Loucy (cell line): ENCODE measurements around the gene SUMO2.

ENCODE experiments used
- EZH2phosphoT487 ChIP-seq: fragments of 200-600 bp; IDR thresholded peaks from 2 replicates; pipeline ENCODE4 v1.6.1; 2018; ENCODE audit warnings: antibody characterized with exemption, mild to moderate bottlenecking, moderate library complexity, borderline replicate concordance
- TF ChIP-seq, protein P1 (sequence below): fragments of 200-600 bp; sonication (generic); conservative IDR thresholded peaks from 2 replicates; pipeline ENCODE4 v1.5.1; 2014; ENCODE audit warnings: mild to moderate bottlenecking, antibody characterized with exemption, low read length

DNA sequence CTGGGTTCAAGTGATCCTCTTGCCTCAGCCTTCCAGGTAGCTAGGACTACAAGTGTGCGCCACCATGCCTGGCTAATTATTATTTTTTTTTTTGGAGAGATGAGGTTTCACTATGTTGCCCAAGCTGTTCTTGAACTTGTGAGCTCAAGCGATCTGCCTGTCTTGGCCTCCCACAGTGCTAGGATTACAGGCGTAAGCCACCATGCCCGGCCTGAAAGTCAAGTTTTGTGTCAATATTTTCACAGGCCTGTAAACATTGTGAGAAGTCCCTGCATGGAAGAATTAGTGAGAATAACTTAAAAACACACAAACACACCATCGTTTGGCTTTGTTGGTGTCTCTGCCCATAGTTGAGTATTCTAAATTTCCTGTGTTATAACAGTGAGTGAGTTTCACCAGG is 45.0 kb upstream of the SUMO2 start:
- TF ChIP-seq, protein P1, sequence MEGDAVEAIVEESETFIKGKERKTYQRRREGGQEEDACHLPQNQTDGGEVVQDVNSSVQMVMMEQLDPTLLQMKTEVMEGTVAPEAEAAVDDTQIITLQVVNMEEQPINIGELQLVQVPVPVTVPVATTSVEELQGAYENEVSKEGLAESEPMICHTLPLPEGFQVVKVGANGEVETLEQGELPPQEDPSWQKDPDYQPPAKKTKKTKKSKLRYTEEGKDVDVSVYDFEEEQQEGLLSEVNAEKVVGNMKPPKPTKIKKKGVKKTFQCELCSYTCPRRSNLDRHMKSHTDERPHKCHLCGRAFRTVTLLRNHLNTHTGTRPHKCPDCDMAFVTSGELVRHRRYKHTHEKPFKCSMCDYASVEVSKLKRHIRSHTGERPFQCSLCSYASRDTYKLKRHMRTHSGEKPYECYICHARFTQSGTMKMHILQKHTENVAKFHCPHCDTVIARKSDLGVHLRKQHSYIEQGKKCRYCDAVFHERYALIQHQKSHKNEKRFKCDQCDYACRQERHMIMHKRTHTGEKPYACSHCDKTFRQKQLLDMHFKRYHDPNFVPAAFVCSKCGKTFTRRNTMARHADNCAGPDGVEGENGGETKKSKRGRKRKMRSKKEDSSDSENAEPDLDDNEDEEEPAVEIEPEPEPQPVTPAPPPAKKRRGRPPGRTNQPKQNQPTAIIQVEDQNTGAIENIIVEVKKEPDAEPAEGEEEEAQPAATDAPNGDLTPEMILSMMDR: no peak
- no peak for TF ChIP-seq EZH2phosphoT487
